ENCODE measurements around the gene NMU. TPM values are rescaled to one million over a fixed set of nuclear protein-coding genes. Genes with fewer than 3 reads are reported as not detected.

NMU gene
- polyA plus RNA-seq, 1 of the 3 experiments (the other 2 are of a cell fraction), result 0.66 TPM

DNA sequence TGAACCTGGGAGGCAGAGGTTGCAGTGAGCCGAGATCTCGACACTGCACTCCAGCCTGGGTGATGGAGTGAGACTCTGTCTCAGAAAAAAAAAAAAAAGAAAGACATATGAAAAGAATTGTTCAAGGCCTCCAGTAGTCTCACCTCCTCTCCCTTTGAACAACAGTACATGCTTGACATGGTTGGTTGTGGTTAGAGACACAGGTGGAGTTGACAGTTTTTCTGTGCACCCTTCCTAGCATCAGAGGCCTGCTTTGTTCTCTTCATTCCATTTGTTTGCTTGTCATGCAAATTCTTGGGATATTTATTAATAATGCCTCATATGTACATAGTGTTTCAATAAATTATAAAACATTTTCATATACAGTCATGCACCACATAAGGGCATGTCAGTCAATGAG lies 25.7 kb downstream of the NMU start:
- Histone ChIP-seq H3F3A (replicated peaks; ENCODE audit: insufficient read depth) (no peaks in the 10 kb centered on the region), H3K4me2 (no peak overlapping the region), H3K9me2 (no peaks in the 10 kb centered on the region), H3K4me3 (ENCODE audit: low read depth in 2 of 2, low read length in 1 of 2) (no peak overlapping the region), H3K27ac (ENCODE audit: low read depth in 2 of 2, low read length in 1 of 2) (no peak overlapping the region), H3K4me1 (ENCODE audit: control insufficient read depth in 1 of 2, insufficient read depth in 2 of 2, low read depth in 1 of 2, low read length in 1 of 2) (peaks cover 0 to 6% of the 10 kb centered on the region in 2 experiments; a peak in 1 of 4 replicates), H3K36me3 (replicated peaks in 1 of 2; ENCODE audit: control insufficient read depth in 1 of 2, insufficient read depth in 2 of 2, low read length in 1 of 2) (no peaks in the 10 kb centered on the region), H3K79me2 (ENCODE audit: insufficient read depth) (no peaks in the 10 kb centered on the region), H3K9ac (no peak overlapping the region), H3K9me3 (no peaks in the 10 kb centered on the region), H3K27me3 (ENCODE audit: insufficient read depth) (no peaks in the 10 kb centered on the region), H4K20me1 (ENCODE audit: insufficient read depth) (no peaks in the 10 kb centered on the region), H2AFZ (ENCODE audit: low read depth) (no peak overlapping the region)
- CTCF ChIA-PET, result no interaction called here
- DNase-seq, result no peak
- POLR2A ChIA-PET, result no interaction called here
- TF ChIP-seq, protein P1, sequence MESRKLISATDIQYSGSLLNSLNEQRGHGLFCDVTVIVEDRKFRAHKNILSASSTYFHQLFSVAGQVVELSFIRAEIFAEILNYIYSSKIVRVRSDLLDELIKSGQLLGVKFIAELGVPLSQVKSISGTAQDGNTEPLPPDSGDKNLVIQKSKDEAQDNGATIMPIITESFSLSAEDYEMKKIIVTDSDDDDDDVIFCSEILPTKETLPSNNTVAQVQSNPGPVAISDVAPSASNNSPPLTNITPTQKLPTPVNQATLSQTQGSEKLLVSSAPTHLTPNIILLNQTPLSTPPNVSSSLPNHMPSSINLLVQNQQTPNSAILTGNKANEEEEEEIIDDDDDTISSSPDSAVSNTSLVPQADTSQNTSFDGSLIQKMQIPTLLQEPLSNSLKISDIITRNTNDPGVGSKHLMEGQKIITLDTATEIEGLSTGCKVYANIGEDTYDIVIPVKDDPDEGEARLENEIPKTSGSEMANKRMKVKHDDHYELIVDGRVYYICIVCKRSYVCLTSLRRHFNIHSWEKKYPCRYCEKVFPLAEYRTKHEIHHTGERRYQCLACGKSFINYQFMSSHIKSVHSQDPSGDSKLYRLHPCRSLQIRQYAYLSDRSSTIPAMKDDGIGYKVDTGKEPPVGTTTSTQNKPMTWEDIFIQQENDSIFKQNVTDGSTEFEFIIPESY (IDR thresholded peaks at IDR 0.05; ENCODE audit: borderline replicate concordance, low read depth), result no peak
- TF ChIP-seq, protein P2, sequence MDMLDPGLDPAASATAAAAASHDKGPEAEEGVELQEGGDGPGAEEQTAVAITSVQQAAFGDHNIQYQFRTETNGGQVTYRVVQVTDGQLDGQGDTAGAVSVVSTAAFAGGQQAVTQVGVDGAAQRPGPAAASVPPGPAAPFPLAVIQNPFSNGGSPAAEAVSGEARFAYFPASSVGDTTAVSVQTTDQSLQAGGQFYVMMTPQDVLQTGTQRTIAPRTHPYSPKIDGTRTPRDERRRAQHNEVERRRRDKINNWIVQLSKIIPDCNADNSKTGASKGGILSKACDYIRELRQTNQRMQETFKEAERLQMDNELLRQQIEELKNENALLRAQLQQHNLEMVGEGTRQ (IDR thresholded peaks at IDR 0.05; ENCODE audit: borderline replicate concordance, low read depth, low read length), result no peak
- TF ChIP-seq TCF12 (IDR thresholded peaks at IDR 0.05), result no peak
- TF ChIP-seq EZH2phosphoT487 (IDR thresholded peaks at IDR 0.05; ENCODE audit: borderline replicate concordance, low read depth), result no peak
- TF ChIP-seq ELF1 (IDR thresholded peaks at IDR 0.05), result no peak
- 76% methylated on average over 2 of the region's 2 CpGs for WGBS (ENCODE audit: low lambda C conversion rate)

DNA sequence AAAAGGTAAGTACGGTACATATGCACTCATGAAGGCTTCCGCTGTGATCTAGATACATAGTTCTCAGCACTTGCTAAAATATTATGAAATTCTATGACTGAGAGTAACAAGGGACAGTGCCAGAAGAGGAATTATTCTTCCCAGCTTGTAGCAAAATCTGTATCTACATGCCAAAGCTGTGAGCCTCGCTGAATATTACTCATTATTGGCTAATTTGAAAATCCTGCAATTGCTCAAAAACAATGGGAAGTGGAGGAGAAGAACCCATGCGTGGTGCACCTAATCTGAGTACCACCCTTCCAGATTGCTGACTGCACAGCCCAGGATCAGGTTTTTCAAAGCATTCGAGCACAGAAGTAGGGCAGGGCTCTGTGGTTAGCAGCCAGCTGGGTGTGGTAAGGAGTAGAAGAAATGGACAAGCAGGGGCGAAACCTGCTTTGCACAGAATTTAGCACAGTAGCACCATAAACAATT lies 26.7 kb downstream of the NMU start:
- Histone ChIP-seq H3K27me3 (ENCODE audit: insufficient read depth) (no peaks in the 10 kb centered on the region), H3K79me2 (ENCODE audit: insufficient read depth) (no peaks in the 10 kb centered on the region), H3F3A (replicated peaks; ENCODE audit: insufficient read depth) (no peaks in the 10 kb centered on the region), H4K20me1 (ENCODE audit: insufficient read depth) (no peaks in the 10 kb centered on the region), H3K27ac (ENCODE audit: low read depth in 2 of 2, low read length in 1 of 2) (no peak overlapping the region), H3K36me3 (replicated peaks in 1 of 2; ENCODE audit: control insufficient read depth in 1 of 2, insufficient read depth in 2 of 2, low read length in 1 of 2) (no peaks in the 10 kb centered on the region), H3K9me3 (no peaks in the 10 kb centered on the region), H3K4me3 (ENCODE audit: low read depth in 2 of 2, low read length in 1 of 2) (no peak overlapping the region; a peak in 1 of 4 replicates), H3K4me1 (ENCODE audit: control insufficient read depth in 1 of 2, insufficient read depth in 2 of 2, low read depth in 1 of 2, low read length in 1 of 2) (no peaks in the 10 kb centered on the region; a peak in 1 of 4 replicates), H3K9ac (no peak overlapping the region), H3K4me2 (no peak overlapping the region; the same call in 1 of the 2 replicates), H3K9me2 (no peaks in the 10 kb centered on the region), H2AFZ (ENCODE audit: low read depth) (no peak overlapping the region; the same call in 1 of the 2 replicates)
- DNase-seq, result no peak
- 78% methylated on average over 6 of the region's 6 CpGs for WGBS (ENCODE audit: low lambda C conversion rate)
- ChIA-PET POLR2A (no interaction called here), CTCF (no interaction called here)
- TF ChIP-seq GABPA (IDR thresholded peaks at IDR 0.05; ENCODE audit: low read depth) (no peak), FOXJ3 (CRISPR knock-in tag; IDR thresholded peaks at IDR 0.05) (no peak), RFX5 (IDR thresholded peaks at IDR 0.05; ENCODE audit: low read length) (no peak)

DNA sequence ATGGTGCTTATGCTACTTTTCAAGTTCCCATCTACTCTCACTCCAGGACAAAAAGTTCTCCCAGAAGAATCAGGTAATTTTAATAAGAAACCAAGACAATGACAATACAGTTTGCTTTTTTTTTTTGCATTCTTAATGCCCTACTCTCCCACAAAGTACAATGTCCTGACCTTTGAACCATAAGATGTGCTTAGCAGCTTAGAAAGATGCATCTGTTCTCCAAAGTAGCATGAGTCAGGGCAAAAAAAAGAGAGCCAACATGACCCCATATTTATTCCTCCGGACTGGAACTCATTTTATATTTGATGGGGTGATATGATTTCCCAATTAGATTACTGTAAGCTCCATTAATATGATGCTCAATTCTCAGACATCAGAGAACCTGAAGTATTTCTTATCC lies 27.5 kb downstream of the NMU start:
- H3K36me3 ChIP-seq (replicated peaks in 1 of 2; ENCODE audit: control insufficient read depth in 1 of 2, insufficient read depth in 2 of 2, low read length in 1 of 2), result no peaks in the 10 kb centered on the region
- ChIA-PET POLR2A (no interaction called here), CTCF (interaction anchor here (0.7 kb wide), 1 partner anchor 54 kb away, joined by 3 read pairs; no protein-coding TSS in a partner anchor)
- no peak overlapping the region for H3K4me2 ChIP-seq
- H3K9me2 ChIP-seq, result no peaks in the 10 kb centered on the region
- H3K79me2 ChIP-seq (ENCODE audit: insufficient read depth), result no peaks in the 10 kb centered on the region
- H3K9me3 ChIP-seq, result no peaks in the 10 kb centered on the region
- no peak overlapping the region for H3K4me3 ChIP-seq (ENCODE audit: low read depth in 2 of 2, low read length in 1 of 2)
- H3K27me3 ChIP-seq (ENCODE audit: insufficient read depth), result no peaks in the 10 kb centered on the region
- no peaks in the 10 kb centered on the region for H3F3A ChIP-seq (replicated peaks; ENCODE audit: insufficient read depth)
- no peak overlapping the region for H3K27ac ChIP-seq (ENCODE audit: low read depth in 2 of 2, low read length in 1 of 2)
- no peak for DNase-seq
- WGBS (ENCODE audit: low lambda C conversion rate), result 13% methylated on average over 1 of the region's 1 CpG
- H3K9ac ChIP-seq, result no peak overlapping the region
- no peaks in the 10 kb centered on the region for H4K20me1 ChIP-seq (ENCODE audit: insufficient read depth)
- no peaks in the 10 kb centered on the region; a peak in 1 of 4 replicates for H3K4me1 ChIP-seq (ENCODE audit: control insufficient read depth in 1 of 2, insufficient read depth in 2 of 2, low read depth in 1 of 2, low read length in 1 of 2)
- H2AFZ ChIP-seq (ENCODE audit: low read depth), result no peak overlapping the region
- TF ChIP-seq JUND (IDR thresholded peaks at IDR 0.05) (no peak), RXRA (IDR thresholded peaks at IDR 0.05; ENCODE audit: borderline replicate concordance, low read depth) (no peak), RCOR1 (IDR thresholded peaks at IDR 0.05; ENCODE audit: low read length) (no peak), MEF2A (IDR thresholded peaks at IDR 0.05; ENCODE audit: borderline replicate concordance, low read depth) (no peak), YY1 (IDR thresholded peaks at IDR 0.05; ENCODE audit: low read depth) (no peak)
- TF ChIP-seq, protein P3, sequence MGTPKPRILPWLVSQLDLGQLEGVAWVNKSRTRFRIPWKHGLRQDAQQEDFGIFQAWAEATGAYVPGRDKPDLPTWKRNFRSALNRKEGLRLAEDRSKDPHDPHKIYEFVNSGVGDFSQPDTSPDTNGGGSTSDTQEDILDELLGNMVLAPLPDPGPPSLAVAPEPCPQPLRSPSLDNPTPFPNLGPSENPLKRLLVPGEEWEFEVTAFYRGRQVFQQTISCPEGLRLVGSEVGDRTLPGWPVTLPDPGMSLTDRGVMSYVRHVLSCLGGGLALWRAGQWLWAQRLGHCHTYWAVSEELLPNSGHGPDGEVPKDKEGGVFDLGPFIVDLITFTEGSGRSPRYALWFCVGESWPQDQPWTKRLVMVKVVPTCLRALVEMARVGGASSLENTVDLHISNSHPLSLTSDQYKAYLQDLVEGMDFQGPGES (IDR thresholded peaks at IDR 0.05; ENCODE audit: low read depth, low read length), result no peak
- TF ChIP-seq, protein P2 (IDR thresholded peaks at IDR 0.05; ENCODE audit: borderline replicate concordance, low read depth, low read length), result no peak
- TF ChIP-seq, protein P4, sequence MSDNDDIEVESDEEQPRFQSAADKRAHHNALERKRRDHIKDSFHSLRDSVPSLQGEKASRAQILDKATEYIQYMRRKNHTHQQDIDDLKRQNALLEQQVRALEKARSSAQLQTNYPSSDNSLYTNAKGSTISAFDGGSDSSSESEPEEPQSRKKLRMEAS (IDR thresholded peaks at IDR 0.05; ENCODE audit: low read depth), result no peak
- TF ChIP-seq, protein P5, sequence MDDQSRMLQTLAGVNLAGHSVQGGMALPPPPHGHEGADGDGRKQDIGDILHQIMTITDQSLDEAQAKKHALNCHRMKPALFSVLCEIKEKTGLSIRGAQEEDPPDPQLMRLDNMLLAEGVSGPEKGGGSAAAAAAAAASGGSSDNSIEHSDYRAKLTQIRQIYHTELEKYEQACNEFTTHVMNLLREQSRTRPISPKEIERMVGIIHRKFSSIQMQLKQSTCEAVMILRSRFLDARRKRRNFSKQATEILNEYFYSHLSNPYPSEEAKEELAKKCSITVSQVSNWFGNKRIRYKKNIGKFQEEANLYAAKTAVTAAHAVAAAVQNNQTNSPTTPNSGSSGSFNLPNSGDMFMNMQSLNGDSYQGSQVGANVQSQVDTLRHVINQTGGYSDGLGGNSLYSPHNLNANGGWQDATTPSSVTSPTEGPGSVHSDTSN (IDR thresholded peaks at IDR 0.05), result no peak
